ENCODE data around the gene CGB5. TPM values are rescaled to one million over a fixed set of nuclear protein-coding genes. Genes with fewer than 3 reads are reported as not detected.

The CGB5 gene
- total and polyA plus RNA-seq, 2 experiments from 2014 or later = not detected

DNA sequence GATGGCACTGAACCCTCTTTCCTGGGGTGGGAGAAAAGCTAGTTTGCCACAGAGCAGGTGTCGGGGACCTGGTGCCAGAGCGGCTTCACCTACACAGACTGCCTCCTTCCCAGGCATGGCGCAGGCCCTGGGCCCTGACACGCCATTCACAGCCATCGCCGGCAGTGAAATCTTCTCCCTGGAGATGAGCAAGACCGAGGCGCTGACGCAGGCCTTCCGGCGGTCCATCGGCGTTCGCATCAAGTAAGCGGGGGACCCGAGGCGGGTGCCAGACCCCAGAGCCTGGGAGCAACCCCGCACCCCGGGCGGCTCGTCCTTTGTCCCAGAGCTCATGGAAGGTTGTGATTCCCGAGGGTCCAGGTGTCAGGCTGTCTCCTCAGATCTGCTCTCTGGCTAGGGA is 36.7 kb upstream of the CGB5 start:
- Mint-ChIP-seq H3K27me3 (ENCODE audit: insufficient read depth, low read depth, poor library complexity) (no peaks in the 10 kb centered on the region), H3K36me3 (ENCODE audit: low read depth) (peaks cover 77% of the 10 kb centered on the region), H3K27ac (no peak overlapping the region), H3K4me3 (no peak overlapping the region), H3K9me3 (no peaks in the 10 kb centered on the region; the same call in 2 of the 3 replicates), H3K4me1 (no peaks in the 10 kb centered on the region)
- DNase-seq (ENCODE audit: low spot score) = no peak
- Histone ChIP-seq H3K27ac (ENCODE audit: low read depth) (no peak overlapping the region), H3K9me2 (ENCODE audit: insufficient read depth) (no peaks in the 10 kb centered on the region), H3K4me3 (no peak overlapping the region), H3K27me3 (ENCODE audit: insufficient read depth) (no peaks in the 10 kb centered on the region), H2AFZ (no peak overlapping the region), H3K4me2 (no peak overlapping the region), H3F3A (replicated peaks; ENCODE audit: low read depth) (no peaks in the 10 kb centered on the region), H3K79me2 (replicated peaks; ENCODE audit: insufficient read depth) (no peaks in the 10 kb centered on the region), H3K4me1 (ENCODE audit: insufficient read depth) (no peaks in the 10 kb centered on the region), H4K20me1 (replicated peaks; ENCODE audit: insufficient read depth) (no peaks in the 10 kb centered on the region; the same call in 1 of the 2 replicates), H3K36me3 (ENCODE audit: insufficient read depth) (peaks cover 27% of the 10 kb centered on the region)
- TF ChIP-seq, protein P1, sequence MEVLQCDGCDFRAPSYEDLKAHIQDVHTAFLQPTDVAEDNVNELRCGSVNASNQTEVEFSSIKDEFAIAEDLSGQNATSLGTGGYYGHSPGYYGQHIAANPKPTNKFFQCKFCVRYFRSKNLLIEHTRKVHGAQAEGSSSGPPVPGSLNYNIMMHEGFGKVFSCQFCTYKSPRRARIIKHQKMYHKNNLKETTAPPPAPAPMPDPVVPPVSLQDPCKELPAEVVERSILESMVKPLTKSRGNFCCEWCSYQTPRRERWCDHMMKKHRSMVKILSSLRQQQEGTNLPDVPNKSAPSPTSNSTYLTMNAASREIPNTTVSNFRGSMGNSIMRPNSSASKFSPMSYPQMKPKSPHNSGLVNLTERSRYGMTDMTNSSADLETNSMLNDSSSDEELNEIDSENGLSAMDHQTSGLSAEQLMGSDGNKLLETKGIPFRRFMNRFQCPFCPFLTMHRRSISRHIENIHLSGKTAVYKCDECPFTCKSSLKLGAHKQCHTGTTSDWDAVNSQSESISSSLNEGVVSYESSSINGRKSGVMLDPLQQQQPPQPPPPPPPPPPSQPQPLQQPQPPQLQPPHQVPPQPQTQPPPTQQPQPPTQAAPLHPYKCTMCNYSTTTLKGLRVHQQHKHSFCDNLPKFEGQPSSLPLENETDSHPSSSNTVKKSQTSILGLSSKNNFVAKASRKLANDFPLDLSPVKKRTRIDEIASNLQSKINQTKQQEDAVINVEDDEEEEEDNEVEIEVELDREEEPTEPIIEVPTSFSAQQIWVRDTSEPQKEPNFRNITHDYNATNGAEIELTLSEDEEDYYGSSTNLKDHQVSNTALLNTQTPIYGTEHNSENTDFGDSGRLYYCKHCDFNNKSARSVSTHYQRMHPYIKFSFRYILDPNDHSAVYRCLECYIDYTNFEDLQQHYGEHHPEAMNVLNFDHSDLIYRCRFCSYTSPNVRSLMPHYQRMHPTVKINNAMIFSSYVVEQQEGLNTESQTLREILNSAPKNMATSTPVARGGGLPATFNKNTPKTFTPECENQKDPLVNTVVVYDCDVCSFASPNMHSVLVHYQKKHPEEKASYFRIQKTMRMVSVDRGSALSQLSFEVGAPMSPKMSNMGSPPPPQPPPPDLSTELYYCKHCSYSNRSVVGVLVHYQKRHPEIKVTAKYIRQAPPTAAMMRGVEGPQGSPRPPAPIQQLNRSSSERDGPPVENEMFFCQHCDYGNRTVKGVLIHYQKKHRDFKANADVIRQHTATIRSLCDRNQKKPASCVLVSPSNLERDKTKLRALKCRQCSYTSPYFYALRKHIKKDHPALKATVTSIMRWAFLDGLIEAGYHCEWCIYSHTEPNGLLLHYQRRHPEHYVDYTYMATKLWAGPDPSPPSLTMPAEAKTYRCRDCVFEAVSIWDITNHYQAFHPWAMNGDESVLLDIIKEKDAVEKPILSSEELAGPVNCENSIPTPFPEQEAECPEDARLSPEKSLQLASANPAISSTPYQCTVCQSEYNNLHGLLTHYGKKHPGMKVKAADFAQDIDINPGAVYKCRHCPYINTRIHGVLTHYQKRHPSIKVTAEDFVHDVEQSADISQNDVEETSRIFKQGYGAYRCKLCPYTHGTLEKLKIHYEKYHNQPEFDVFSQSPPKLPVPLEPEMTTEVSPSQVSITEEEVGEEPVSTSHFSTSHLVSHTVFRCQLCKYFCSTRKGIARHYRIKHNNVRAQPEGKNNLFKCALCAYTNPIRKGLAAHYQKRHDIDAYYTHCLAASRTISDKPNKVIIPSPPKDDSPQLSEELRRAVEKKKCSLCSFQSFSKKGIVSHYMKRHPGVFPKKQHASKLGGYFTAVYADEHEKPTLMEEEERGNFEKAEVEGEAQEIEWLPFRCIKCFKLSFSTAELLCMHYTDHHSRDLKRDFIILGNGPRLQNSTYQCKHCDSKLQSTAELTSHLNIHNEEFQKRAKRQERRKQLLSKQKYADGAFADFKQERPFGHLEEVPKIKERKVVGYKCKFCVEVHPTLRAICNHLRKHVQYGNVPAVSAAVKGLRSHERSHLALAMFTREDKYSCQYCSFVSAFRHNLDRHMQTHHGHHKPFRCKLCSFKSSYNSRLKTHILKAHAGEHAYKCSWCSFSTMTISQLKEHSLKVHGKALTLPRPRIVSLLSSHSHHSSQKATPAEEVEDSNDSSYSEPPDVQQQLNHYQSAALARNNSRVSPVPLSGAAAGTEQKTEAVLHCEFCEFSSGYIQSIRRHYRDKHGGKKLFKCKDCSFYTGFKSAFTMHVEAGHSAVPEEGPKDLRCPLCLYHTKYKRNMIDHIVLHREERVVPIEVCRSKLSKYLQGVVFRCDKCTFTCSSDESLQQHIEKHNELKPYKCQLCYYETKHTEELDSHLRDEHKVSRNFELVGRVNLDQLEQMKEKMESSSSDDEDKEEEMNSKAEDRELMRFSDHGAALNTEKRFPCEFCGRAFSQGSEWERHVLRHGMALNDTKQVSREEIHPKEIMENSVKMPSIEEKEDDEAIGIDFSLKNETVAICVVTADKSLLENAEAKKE (CRISPR knock-in tag; IDR thresholded peaks at IDR 0.05) = no peak
- TF ChIP-seq EZH2phosphoT487 (IDR thresholded peaks at IDR 0.05; ENCODE audit: unreplicated experiment) (no peak), JUNB (IDR thresholded peaks at IDR 0.05; ENCODE audit: unreplicated experiment) (no peak), NANOG (IDR thresholded peaks at IDR 0.05; ENCODE audit: borderline replicate concordance) (no peak), CREB1 (CRISPR knock-in tag; IDR thresholded peaks at IDR 0.05; ENCODE audit: low read depth) (no peak), POLR2AphosphoS5 (IDR thresholded peaks at IDR 0.05; ENCODE audit: low read depth) (no peak), ZNF331 (CRISPR knock-in tag; IDR thresholded peaks at IDR 0.05; ENCODE audit: low read depth) (no peak)
- TF ChIP-seq, protein P2, sequence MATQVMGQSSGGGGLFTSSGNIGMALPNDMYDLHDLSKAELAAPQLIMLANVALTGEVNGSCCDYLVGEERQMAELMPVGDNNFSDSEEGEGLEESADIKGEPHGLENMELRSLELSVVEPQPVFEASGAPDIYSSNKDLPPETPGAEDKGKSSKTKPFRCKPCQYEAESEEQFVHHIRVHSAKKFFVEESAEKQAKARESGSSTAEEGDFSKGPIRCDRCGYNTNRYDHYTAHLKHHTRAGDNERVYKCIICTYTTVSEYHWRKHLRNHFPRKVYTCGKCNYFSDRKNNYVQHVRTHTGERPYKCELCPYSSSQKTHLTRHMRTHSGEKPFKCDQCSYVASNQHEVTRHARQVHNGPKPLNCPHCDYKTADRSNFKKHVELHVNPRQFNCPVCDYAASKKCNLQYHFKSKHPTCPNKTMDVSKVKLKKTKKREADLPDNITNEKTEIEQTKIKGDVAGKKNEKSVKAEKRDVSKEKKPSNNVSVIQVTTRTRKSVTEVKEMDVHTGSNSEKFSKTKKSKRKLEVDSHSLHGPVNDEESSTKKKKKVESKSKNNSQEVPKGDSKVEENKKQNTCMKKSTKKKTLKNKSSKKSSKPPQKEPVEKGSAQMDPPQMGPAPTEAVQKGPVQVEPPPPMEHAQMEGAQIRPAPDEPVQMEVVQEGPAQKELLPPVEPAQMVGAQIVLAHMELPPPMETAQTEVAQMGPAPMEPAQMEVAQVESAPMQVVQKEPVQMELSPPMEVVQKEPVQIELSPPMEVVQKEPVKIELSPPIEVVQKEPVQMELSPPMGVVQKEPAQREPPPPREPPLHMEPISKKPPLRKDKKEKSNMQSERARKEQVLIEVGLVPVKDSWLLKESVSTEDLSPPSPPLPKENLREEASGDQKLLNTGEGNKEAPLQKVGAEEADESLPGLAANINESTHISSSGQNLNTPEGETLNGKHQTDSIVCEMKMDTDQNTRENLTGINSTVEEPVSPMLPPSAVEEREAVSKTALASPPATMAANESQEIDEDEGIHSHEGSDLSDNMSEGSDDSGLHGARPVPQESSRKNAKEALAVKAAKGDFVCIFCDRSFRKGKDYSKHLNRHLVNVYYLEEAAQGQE (IDR thresholded peaks at IDR 0.05; ENCODE audit: unreplicated experiment) = no peak
- TF ChIP-seq, protein P3, sequence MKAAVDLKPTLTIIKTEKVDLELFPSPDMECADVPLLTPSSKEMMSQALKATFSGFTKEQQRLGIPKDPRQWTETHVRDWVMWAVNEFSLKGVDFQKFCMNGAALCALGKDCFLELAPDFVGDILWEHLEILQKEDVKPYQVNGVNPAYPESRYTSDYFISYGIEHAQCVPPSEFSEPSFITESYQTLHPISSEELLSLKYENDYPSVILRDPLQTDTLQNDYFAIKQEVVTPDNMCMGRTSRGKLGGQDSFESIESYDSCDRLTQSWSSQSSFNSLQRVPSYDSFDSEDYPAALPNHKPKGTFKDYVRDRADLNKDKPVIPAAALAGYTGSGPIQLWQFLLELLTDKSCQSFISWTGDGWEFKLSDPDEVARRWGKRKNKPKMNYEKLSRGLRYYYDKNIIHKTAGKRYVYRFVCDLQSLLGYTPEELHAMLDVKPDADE (IDR thresholded peaks at IDR 0.05) = no peak
- ATAC-seq = no peak

All from GM23338 (cell line).